Jurkat, Clone E6-1 (cell line): ENCODE results near the gene SLC9A9.
"Not testable (repeated sequence)": the region's sequence is repeated elsewhere in the genome, so short reads cannot be mapped to it uniquely, and the experiment has no call there.

ENCODE experiments used
- DNase-seq: peaks from one replicate; pipeline ENCODE4 v3.0.0-alpha.2; 2011; ENCODE audit warnings: low read depth, low spot score
- H3K4me3 ChIP-seq: 2 replicates; pipeline ENCODE4 v1.5.1; 2011; ENCODE audit warnings: mild to moderate bottlenecking, low read length, control low read depth, moderate library complexity

SLC9A9 gene

GRCh38 chr3:143465666-143466065 lies 382.6 kb downstream of the SLC9A9 start:
- no peak overlapping the region for H3K4me3 ChIP-seq
- no peak for DNase-seq

GRCh38 chr3:143464850-143465249 lies 383.4 kb downstream of the SLC9A9 start:
- H3K4me3 ChIP-seq, result no peak overlapping the region
- no peak for DNase-seq

GRCh38 chr3:143455480-143455879 lies 392.8 kb downstream of the SLC9A9 start:
- H3K4me3 ChIP-seq, result no peak overlapping the region
- no peak for DNase-seq

GRCh38 chr3:143450632-143451031 lies 397.6 kb downstream of the SLC9A9 start:
- DNase-seq, result no peak
- no peak overlapping the region for H3K4me3 ChIP-seq

GRCh38 chr3:143447491-143447890 lies 400.8 kb downstream of the SLC9A9 start:
- no peak for DNase-seq

GRCh38 chr3:143445118-143445517 lies 403.1 kb downstream of the SLC9A9 start:
- H3K4me3 ChIP-seq, result no peak overlapping the region
- no peak for DNase-seq

More at GRCh38 chr3:143447491-143447890, 400.8 kb downstream of the SLC9A9 start:
- no peak overlapping the region for H3K4me3 ChIP-seq

GRCh38 chr3:143443851-143444331 lies 404.4 kb downstream of the SLC9A9 start:
- H3K4me3 ChIP-seq, result no peak overlapping the region
- peak; percentile 94 for DNase-seq

GRCh38 chr3:143442814-143443447 lies 405.3 kb downstream of the SLC9A9 start:
- DNase-seq, result peak; percentile 98
- H3K4me3 ChIP-seq, result peak overlapping the region; percentile 12; the same call in 1 of the 2 replicates

GRCh38 chr3:143441516-143442171 lies 406.6 kb downstream of the SLC9A9 start:
- H3K4me3 ChIP-seq, result no peak overlapping the region
- DNase-seq, result no peak

GRCh38 chr3:143439817-143440216 lies 408.5 kb downstream of the SLC9A9 start:
- peak; percentile 53 for DNase-seq
- H3K4me3 ChIP-seq, result no peak overlapping the region

GRCh38 chr3:143437405-143437804 lies 410.9 kb downstream of the SLC9A9 start:
- no peak overlapping the region for H3K4me3 ChIP-seq
- peak; percentile 58 for DNase-seq

- H3K4me3 ChIP-seq, result no peak overlapping the region
- no peak for DNase-seq
These were observed 411.9 kb downstream of the SLC9A9 start for GRCh38 chr3:143436231-143436930.

- no peak for DNase-seq
- no peak overlapping the region for H3K4me3 ChIP-seq
These were observed 414.4 kb downstream of the SLC9A9 start for GRCh38 chr3:143433787-143434378.

GRCh38 chr3:143431298-143431697 lies 417.0 kb downstream of the SLC9A9 start:
- DNase-seq, H3K4me3 ChIP-seq: not testable (repeated sequence)

GRCh38 chr3:143430568-143430967 lies 417.7 kb downstream of the SLC9A9 start:
- DNase-seq, result no peak
- no peak overlapping the region for H3K4me3 ChIP-seq

GRCh38 chr3:143429628-143430514 lies 418.4 kb downstream of the SLC9A9 start:
- no peak overlapping the region for H3K4me3 ChIP-seq
- no peak for DNase-seq

- DNase-seq, result no peak
- H3K4me3 ChIP-seq, result no peak overlapping the region
These were observed 420.0 kb downstream of the SLC9A9 start for GRCh38 chr3:143428294-143428693.

- H3K4me3 ChIP-seq, result no peak overlapping the region
- DNase-seq, result no peak
These were observed 420.6 kb downstream of the SLC9A9 start for GRCh38 chr3:143427631-143428030.

GRCh38 chr3:143424874-143425273 lies 423.4 kb downstream of the SLC9A9 start:
- DNase-seq, result no peak
- no peak overlapping the region for H3K4me3 ChIP-seq
